Bronchial smooth muscle cell (primary cell): Measurements from ENCODE around the gene ITGAE. TPM values are rescaled to one million over a fixed set of nuclear protein-coding genes. Genes with fewer than 3 reads are reported as not detected.

Experiments
- total RNA-seq: library from RNA; depleted of rRNA; stranded (reverse); fragments of >200 nt; gene quantifications from 2 replicates; pipeline ENCODE4 v1.2.1, GENCODE V29; 2014

ITGAE gene
- total RNA-seq = 21.6 and 25.2 TPM in 2 replicates

GRCh38 chr17:3800362-3801271 is at the start of gene ITGAE:
Gene ITGAE (minus strand): TSS chr17:3801188. CDS start chr17:3801144, 44 bp downstream.

GRCh38 chr17:3845621-3846436 is 44.8 kb upstream of the ITGAE start, which contains the start of gene NCBP3:
Gene NCBP3 (minus strand): TSS chr17:3846246. CDS start chr17:3846223, 23 bp downstream.

GRCh38 chr17:3723556-3724377 is 77.2 kb downstream of the ITGAE start, which contains the start of gene HASPIN:
Gene HASPIN (plus strand): TSS chr17:3723903. CDS start chr17:3723936, 33 bp downstream.

GRCh38 chr17:3695723-3696411 is 105.1 kb downstream of the ITGAE start, which contains the start of gene P2RX5:
Gene P2RX5 (minus strand): TSS chr17:3696155. CDS start chr17:3696005, 150 bp downstream.

GRCh38 chr17:3668279-3669084 is 132.5 kb downstream of the ITGAE start, which contains the start of the genes EMC6 and TAX1BP3:
Gene EMC6 (plus strand): TSS chr17:3668812. CDS start chr17:3669147, 335 bp downstream.
Gene TAX1BP3 (minus strand): TSS chr17:3668578. CDS start chr17:3668526, 52 bp downstream.

Other genes with a start within 250 kb of the ITGAE start
- 1.6 and 2.8 TPM in 2 replicates for gene TRPV3, start 243.4 kb downstream of the ITGAE start, total RNA-seq
- gene TRPV1, start 191.8 kb downstream of the ITGAE start, total RNA-seq = 2.2 and 2.3 TPM in 2 replicates
- gene SHPK, start 164.9 kb downstream of the ITGAE start, total RNA-seq = 10.9 and 11.2 TPM in 2 replicates
- gene CTNS, start 164.4 kb downstream of the ITGAE start, total RNA-seq = 12.8 and 15.5 TPM in 2 replicates
- gene TAX1BP3, start 132.6 kb downstream of the ITGAE start, total RNA-seq = 99.3 and 140 TPM in 2 replicates
- 8.0 and 9.8 TPM in 2 replicates for gene EMC6, start 132.4 kb downstream of the ITGAE start, total RNA-seq
- 0.43 and 1.1 TPM in 2 replicates for gene P2RX5, start 105.0 kb downstream of the ITGAE start, total RNA-seq
- gene HASPIN, start 77.3 kb downstream of the ITGAE start, total RNA-seq = 0.17 and 0.79 TPM in 2 replicates
- 13.1 and 13.8 TPM in 2 replicates for gene NCBP3, start 45.1 kb upstream of the ITGAE start, total RNA-seq
- gene CAMKK1, start 91.9 kb upstream of the ITGAE start, total RNA-seq = 5.2 and 10.3 TPM in 2 replicates
- gene P2RX1, start 115.3 kb upstream of the ITGAE start, total RNA-seq = not detected in 2 replicates
- 3.8 and 5.9 TPM in 2 replicates for gene ATP2A3, start 163.2 kb upstream of the ITGAE start, total RNA-seq